Measurements from ENCODE around the gene COL4A3.

COL4A3 gene

GRCh38 chr2:227201771-227202170, 37.3 kb downstream of the COL4A3 start:
- TF ChIP-seq CTCF (IDR thresholded peaks at IDR 0.05; ENCODE audit: low read depth, low read length), result no peak
- DNase-seq (ENCODE audit: low read depth in 2 of 2), result no peak
- H3K4me3 ChIP-seq (replicated peaks in 1 of 2; ENCODE audit: low read depth in 2 of 2, low read length in 2 of 2), result no peak overlapping the region

- DNase-seq (ENCODE audit: low read depth in 2 of 2), result no peak
- no peak overlapping the region for H3K4me3 ChIP-seq (replicated peaks in 1 of 2; ENCODE audit: low read depth in 2 of 2, low read length in 2 of 2)
- TF ChIP-seq CTCF (IDR thresholded peaks at IDR 0.05; ENCODE audit: low read depth, low read length), result no peak
Measured at GRCh38 chr2:227204452-227204851, 40.0 kb downstream of the COL4A3 start.

GRCh38 chr2:227205701-227206100, 41.3 kb downstream of the COL4A3 start:
- no peak for TF ChIP-seq CTCF (IDR thresholded peaks at IDR 0.05; ENCODE audit: low read depth, low read length)
- no peak overlapping the region for H3K4me3 ChIP-seq (replicated peaks in 1 of 2; ENCODE audit: low read depth in 2 of 2, low read length in 2 of 2)
- no peak for DNase-seq (ENCODE audit: low read depth in 2 of 2)

- TF ChIP-seq CTCF (IDR thresholded peaks at IDR 0.05; ENCODE audit: low read depth, low read length), result no peak
- no peak for DNase-seq (ENCODE audit: low read depth in 2 of 2)
- no peak overlapping the region for H3K4me3 ChIP-seq (replicated peaks in 1 of 2; ENCODE audit: low read depth in 2 of 2, low read length in 2 of 2)
Measured at GRCh38 chr2:227206406-227206805, 42.0 kb downstream of the COL4A3 start.

- DNase-seq (ENCODE audit: low read depth in 2 of 2), result no peak
- no peak for TF ChIP-seq CTCF (IDR thresholded peaks at IDR 0.05; ENCODE audit: low read depth, low read length)
Measured at GRCh38 chr2:227207573-227207972, 43.1 kb downstream of the COL4A3 start.

GRCh38 chr2:227214622-227215041, 50.2 kb downstream of the COL4A3 start:
- no peak for TF ChIP-seq CTCF (IDR thresholded peaks at IDR 0.05; ENCODE audit: low read depth, low read length)
- peak in 1 of 2 donors; percentile 38 for DNase-seq (ENCODE audit: low read depth in 2 of 2)
- H3K4me3 ChIP-seq (replicated peaks in 1 of 2; ENCODE audit: low read depth in 2 of 2, low read length in 2 of 2), result no peak overlapping the region

More at GRCh38 chr2:227207573-227207972, 43.1 kb downstream of the COL4A3 start:
- no peak overlapping the region for H3K4me3 ChIP-seq (replicated peaks in 1 of 2; ENCODE audit: low read depth in 2 of 2, low read length in 2 of 2)
